Measurements from ENCODE around the gene HAP1. TPM values are rescaled to one million over a fixed set of nuclear protein-coding genes. Genes with fewer than 3 reads are reported as not detected.
"Not testable (repeated sequence)": the region's sequence is repeated elsewhere in the genome, so short reads cannot be mapped to it uniquely, and the experiment has no call there.

HAP1 gene
- total and polyA plus RNA-seq, 11 donors, result 0.07 to 0.35 (median 0.10) TPM; not detected in 6

- intact Hi-C loops (cut with DNase I), result no loop called here
These were observed 29.0 kb downstream of the HAP1 start for GRCh38 chr17:41705271-41705991.

GRCh38 chr17:41702712-41703111 is 31.7 kb downstream of the HAP1 start:
- WGBS, 4 donors, result 88 to 92% (median 89%) methylated on average over 8 of the region's 8 CpGs
- ATAC-seq (no peak), DNase-seq (no peak)
- Histone ChIP-seq H3K4me3 (no peak overlapping the region), H3K27ac (no peak overlapping the region), H3K9me3 (no peaks in the 10 kb centered on the region), H3K36me3 (no peaks in the 10 kb centered on the region), H3K27me3 (no peaks in the 10 kb centered on the region), H3K4me1 (peaks cover 0 to 4% (median under 1%) of the 10 kb centered on the region in 12 donors)
- intact Hi-C loops (cut with DNase I), result no loop called here
- no peak for TF ChIP-seq POLR2A (IDR thresholded peaks at IDR 0.05)

More at GRCh38 chr17:41705271-41705991, 29.0 kb downstream of the HAP1 start:
- Histone ChIP-seq H3K27ac (no peak overlapping the region), H3K4me3 (no peak overlapping the region), H3K9me3 (no peaks in the 10 kb centered on the region), H3K27me3 (peaks cover 0 to 2% (median 0%) of the 10 kb centered on the region in 9 donors), H3K36me3 (no peaks in the 10 kb centered on the region), H3K4me1 (no peaks in the 10 kb centered on the region)
- WGBS, 4 donors, result 70 to 75% (median 73%) methylated on average over 13 of the region's 13 CpGs
- TF ChIP-seq POLR2A (IDR thresholded peaks at IDR 0.05) (no peak), CTCF (IDR thresholded peaks at IDR 0.05) (no peak)
- ATAC-seq (no peak), DNase-seq (no peak)

- intact Hi-C loops (cut with DNase I); ATAC-seq; H3K27ac ChIP-seq; H3K27me3 ChIP-seq; DNase-seq; H3K4me3 ChIP-seq; H3K36me3 ChIP-seq; H3K9me3 ChIP-seq: not testable (repeated sequence)
- 71 to 93% (median 86%) methylated on average over 1 to 3 of the region's 3 CpGs for WGBS, 4 donors
- peaks cover 3 to 23% (median 16%) of the 10 kb centered on the region in 12 donors for H3K4me1 ChIP-seq
These were observed 33.6 kb downstream of the HAP1 start for GRCh38 chr17:41700843-41701242.

GRCh38 chr17:41697122-41697962 is 37.1 kb downstream of the HAP1 start:
- H3K4me3 ChIP-seq, result no peak overlapping the region
- H3K9me3 ChIP-seq, result no peaks in the 10 kb centered on the region
- H3K36me3 ChIP-seq, result peaks cover 0 to 35% (median 32%) of the 10 kb centered on the region in 9 donors
- H3K27me3 ChIP-seq, result no peaks in the 10 kb centered on the region
- intact Hi-C loops (cut with DNase I), result loop anchor here in 1 of 10 donors (10.0 kb wide), 1 partner anchor 77 kb away; no protein-coding TSS in a partner anchor
- peaks cover 3 to 32% (median 20%) of the 10 kb centered on the region in 12 donors for H3K4me1 ChIP-seq
- WGBS, 4 donors, result 25 to 37% (median 31%) methylated on average over 6 of the region's 6 CpGs
- ATAC-seq (peak; percentile 78 to 94 (median 83)), DNase-seq (peak in 4 of 5 donors; percentile 68 to 87 (median 76))
- TF ChIP-seq POLR2A (IDR thresholded peaks at IDR 0.05), result no peak
- no peak for TF ChIP-seq CTCF (IDR thresholded peaks at IDR 0.05)
- H3K27ac ChIP-seq, result peak overlapping the region in 10 of 12 donors; percentile 19 to 70 (median 51)

All from heart left ventricle (tissue), 16 donors.